HG02938 (cell line): ENCODE data around the gene RPP40.

Experiments
- ATAC-seq: cut with Tn5 transposase; IDR thresholded peaks from one replicate; pipeline ENCODE4 v1.9.1; 2021; ENCODE audit warnings: mild to moderate bottlenecking, moderate library complexity; ENCODE audit not compliant: unreplicated experiment

Gene RPP40

DNA sequence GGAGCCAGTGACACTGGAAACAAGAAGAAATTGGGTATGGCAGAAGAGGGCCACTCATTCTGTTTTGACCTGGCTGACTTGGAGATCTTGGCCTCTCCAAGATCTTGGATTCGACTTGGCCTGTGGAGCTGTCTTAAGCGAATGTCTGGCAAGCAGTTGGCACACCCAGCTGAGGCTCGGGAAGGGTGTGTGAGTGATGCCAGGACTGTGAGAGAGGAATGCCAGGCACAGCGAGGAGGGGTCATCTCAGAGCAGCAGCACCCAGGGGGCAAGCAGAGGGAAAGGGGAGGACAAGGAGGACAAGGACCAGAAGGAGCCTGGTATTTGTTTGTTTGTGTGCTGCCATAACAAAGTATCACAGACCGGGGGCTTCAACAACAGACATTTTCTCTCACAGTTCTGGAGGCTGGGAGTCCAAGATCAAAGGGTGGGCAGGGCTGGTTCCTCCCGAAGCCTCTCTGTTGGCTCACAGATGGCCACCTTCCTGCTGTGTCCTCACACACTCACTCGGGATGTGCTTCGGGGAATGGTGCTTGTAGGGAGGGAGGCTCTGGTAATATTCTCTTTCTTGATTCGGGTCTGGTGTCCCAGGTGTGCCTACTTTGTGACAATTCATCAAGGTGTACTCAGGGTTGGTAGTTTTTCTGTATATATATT lies 33.0 kb downstream of the RPP40 start:
- no peak for ATAC-seq

DNA sequence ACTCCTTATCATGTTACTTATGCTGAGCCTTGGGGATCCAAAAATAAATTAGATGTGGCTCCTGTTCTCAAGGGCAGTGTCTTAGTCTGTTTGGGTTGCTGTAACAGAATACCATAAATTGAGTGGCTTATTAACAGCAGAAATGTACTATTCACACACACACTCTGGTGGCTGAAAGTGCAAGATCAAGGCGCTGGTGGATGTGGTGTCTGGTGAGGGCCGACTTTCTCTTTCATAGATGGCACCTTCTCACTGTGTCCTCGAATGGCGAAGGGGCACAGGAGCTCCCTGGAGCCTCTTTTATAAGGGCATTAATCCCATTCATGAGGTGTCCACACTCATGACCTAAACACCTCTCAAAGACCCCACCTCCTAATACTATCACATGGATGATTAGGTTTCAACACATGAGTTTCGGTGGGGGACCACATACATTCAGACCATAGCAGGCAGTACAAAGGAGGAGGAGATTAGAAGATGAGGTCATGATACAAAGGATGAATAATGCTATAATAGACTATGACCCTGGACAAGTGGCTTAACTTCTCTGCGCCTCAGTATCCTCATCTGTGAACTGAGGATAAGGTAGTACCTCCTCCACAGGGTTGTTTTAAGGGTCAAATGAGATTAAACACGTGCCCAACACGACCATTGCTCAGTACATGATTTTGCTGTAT lies 34.1 kb downstream of the RPP40 start:
- no peak for ATAC-seq

DNA sequence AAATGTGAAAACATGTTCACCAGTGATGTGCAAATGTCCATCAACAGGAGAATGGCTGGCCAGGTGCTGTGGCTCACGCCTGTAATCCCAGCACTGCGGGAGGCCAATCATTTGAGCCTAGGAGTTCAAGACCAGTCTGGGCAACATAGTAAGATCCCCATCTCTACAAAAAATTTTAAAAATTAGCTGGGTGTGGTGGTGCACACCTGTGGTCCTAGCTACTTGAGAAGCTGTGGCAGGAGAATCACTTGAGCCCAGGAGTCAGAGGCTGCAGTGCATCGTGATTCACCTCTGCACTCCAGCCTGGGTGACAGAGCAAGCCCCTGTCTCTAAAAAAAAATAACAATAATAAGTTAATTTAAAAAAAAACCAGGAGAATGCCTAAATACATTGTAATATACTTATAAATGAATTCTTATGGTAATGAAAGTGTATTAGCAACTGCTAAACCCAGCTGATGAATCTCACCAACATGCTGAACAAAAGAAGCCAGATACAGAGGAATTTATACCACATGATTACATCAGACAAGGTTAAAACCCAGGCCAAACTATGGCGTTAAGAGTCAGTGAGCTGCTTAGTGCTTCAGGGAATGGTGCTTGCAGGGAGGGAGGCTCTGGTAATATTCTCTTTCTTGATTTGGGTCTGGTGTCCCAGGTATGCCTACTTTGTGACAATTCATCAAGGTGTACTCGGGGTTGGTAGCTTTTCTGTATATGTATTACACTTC lies 36.4 kb downstream of the RPP40 start:
- ATAC-seq, result no peak

DNA sequence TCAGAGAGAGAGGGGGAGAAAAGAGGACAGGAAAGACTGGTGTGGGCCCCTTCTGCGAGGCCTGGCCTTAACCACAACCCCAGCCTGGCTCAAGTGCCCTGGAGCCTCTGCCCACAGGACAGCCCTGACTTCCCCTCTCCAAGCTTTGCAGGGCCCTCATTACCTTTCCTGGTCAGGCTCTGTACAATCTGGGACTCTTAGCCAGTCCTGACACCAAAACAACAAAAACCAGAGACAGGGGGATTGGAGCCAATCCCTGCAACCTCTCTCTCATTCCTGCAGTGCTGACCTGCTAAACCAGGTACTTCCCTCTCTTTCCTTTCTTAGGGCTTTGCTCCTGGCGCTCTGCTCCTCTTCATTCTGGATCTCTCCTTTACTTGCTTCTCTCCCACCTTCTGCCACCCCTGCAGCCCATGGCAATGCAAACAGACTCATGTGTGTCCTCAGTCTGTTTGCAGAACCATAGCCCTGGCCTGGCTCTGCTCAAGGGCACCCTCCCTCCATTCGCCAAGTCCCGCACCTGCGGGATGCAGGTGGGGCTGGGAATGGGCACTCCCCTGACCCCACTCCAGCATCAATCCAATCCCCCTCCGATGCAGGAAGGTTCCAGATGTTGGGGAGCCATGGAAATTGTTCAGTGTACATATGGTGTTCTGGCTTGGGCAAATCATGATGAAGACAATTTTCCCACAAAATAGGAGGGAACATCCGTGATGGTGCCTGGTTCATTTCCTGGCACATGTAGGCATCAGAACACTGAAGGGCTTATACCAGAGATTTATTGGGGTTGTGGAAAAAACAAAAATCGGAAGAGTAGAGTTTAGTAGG lies 38.1 kb downstream of the RPP40 start:
- ATAC-seq, result no peak

DNA sequence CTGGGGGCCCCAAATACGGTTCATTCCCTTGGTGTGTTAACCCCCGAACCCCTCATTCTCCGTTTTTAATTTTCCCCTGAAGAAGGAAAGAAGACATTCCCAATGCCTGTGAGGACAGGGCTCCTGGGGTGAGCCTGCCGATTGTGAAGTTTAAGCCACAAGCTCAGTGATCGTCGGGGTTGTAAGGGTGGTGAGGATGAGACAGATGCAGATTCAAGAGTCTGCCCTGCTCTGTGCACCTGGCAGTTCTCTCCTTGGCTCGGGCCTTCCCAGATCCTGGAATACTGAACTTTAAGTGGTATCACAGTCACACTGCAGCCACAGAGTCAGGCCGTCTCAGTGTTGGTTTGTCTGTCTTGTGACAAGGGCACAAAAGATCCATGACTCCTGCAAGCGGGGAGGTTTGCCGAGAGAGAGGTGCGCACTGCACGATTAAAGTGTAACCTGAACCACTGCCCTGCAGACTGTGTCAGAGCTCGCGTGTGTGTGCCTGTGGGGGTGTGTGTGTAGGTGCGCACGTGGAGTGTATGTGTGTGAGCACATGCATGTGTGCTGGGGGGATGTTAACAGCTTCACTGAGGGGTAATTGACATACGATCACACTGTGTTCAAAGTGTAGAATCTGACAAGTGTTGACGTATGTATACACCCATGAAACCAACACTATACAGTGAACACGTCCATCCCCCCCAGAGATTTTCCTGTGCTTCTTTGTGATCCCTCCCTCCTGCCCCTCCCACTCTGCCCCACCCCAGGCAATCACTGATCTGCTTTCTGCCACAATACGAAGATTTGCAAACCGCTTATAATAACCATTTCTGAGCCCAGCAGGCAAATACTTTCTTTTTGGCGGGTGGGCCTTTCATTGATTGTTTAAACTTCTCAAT lies 38.9 kb downstream of the RPP40 start:
- no peak for ATAC-seq

DNA sequence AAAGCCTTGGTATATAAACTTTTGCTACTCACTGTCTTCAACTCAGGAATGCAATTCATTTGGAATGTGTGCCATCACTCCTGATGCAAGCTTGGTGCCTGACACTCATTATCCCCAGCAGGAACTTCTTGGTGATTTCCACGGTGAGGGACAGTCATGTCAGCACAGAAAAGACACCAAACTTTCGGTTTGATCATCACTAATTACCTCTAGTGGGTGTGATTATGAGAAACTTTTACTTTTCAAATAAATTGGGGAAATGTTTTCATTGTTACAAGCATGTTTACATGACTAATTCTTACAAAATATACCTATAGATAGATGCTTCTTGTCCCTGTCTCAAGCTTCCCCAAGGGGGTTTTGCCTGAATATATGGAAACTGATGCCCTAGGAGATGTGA lies 40.9 kb downstream of the RPP40 start:
- no peak for ATAC-seq

DNA sequence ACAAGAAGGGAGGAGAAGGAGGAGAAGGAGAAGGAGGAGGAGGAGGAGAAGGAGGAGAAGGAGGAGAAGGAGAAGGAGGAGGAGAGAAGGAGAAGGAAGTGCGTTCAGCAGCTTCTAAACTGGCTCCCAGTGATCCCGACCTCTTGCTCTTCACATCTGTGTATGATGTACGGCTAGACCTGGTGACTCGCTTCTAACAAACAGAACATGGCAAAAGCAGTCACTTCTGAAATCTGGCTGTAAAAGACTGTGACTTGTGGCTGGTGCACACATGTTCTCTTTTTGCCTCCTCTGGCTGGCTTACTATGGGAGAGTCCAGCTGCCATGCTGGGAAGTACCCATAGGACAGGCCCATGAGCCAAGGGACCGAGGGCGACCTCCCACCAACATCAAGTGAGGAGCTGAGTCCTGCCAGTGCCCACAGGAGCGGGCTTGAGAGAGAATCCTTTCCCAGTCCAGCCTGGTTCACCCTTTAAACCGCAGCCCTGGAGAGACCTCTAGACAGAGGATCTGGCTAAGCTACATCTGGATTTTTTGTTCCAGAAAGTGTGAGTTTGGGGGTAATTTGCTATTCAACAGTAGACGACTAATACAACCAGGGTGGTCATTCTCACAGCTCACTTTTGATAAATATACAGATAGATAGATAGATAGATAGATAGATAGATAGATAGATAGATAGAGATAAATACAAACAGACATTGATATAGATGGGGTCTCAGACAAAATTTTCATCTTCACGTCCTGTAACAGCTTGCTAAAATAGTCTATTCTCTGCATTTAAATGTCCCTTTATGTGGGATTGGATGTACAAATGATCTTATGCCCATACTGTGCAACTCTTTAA lies 42.3 kb downstream of the RPP40 start:
- ATAC-seq, result no peak

DNA sequence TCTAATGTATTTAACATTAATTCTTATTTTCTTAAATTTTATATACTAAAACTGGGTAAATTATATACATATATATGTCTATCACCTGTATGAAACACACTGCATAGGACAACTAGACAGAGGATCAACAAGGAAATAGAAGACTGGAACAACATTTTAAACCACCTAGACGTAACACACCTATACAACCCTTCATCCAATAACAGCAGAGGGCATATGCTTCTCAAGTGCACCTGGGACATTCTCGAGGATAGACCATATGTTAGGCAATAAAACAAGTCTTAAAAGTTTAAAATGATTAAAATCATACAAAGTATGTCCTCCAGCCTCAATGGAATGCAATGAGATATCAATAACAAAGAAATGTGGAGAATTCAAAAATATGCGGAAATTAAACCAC lies 45.2 kb downstream of the RPP40 start:
- no peak for ATAC-seq

DNA sequence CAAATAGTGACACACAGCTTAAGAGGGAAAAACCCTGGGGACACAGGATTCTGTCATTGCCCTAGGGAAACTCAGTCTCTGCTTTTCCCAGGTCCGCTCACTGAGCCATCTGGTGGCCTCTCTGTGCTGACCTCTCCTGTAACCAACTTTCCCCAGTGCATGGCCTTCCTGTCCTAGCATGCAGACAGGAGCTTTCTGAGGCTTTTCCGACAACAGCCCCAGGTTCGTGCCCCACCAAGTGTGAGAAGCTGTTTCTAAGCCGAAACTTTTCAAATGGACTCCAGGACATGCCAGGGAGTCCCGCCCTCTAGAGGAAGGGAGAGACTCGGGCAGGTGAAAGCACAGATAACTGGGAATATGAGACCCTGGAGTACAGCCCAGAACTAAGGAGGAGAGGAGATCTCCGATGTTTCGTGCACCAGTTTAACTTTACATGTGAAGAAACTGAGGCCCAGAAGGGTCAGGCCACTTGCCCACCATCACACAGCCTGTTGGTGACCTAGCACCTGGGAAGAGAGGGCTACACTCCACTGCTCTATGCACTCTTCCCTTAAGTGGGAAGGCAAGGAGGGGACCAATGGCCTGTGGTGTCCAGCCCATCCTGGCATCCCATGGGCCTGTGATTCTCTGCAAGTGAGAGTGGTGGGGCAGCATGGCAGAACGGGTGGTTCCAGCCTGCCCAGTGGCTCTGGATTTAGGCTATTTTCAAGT lies 46.2 kb downstream of the RPP40 start:
- ATAC-seq, result no peak

DNA sequence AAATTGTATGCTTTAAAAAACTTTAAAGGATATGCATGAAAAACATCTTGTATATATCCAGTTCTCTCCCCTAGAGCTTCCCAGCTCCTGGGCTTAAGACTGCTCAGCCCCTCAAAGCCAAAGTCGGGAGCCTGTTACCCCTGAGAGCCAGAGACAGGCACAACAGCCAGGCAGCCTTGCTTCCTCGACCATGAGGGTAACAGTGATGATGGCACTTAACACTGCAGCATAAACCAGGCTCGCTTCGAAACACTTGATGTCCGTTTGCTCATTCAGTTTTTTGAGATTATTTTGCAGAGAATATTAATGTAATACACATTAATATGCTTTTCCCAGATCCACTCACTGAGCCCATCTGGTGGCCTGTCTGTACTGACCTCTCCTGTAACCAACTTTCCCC lies 47.2 kb downstream of the RPP40 start:
- ATAC-seq, result no peak

DNA sequence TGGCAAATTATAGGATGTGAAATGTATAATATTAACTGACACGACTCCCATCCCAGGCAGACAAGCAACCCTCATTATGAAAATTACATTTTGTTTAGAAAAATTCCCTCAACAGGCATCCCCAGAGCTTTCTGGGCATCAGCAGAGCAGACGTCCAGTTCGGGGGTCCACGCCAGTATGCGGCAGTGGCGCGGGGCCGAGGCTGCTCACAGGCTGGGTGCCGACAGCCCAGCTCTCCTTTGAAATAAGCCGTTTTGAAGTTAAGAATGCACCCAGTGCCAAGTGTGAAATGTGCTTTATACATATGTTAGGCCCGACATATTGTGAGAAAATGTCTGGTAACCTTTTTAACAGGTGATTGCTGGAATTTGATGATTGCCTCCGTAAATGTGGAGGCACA lies 50.4 kb downstream of the RPP40 start:
- no peak for ATAC-seq

DNA sequence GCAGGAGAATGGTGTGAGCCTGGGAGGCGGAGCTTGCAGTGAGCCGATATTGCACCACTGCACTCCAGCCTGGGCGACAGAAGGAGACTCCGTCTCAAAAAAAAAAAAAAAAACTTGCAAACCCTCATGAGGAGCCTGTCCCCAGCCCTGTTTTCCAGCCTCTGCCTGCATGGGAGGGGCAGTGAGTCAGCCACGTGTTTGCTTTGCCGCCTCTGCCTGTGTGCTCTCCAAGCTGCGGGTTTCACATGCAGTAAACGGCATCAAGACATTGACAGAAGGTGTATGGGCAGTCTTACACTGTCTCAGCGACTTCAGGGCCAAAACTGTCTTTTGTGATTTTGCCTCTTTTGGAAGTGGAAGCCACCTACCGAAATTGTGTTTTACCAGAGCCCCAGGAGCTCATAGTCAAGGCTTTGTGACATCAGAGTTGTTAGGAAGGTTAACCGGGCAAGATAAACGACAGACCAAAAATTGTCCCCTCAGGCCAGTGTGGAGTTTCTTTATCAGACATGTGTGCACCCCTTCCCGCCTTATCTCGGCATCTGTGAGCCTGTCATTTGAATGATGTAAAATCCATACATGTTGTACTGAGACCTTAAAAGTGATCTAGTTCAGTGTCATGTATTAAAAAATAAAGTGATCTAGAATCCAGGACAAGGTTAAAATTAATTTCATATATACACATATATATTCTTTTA lies 52.9 kb downstream of the RPP40 start:
- no peak for ATAC-seq

DNA sequence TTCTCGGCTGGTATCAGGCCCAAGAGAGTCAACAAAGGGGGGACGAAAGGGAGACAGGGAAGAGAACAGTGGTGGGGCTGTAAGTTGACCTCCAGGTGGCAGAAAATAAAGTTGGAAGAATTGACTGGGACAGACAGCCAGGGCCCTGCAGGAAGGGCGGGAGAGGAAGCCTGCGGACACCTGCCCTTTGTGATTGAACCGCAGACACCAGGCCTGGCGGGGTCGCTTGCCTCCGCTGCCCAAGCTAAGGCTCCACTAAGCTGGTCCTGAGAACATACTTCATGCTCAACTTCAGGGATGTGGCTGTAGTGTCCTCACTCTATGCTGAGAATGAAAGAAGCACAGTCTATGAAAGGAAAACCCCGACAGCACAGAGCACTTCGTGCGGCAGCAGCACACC lies 53.8 kb downstream of the RPP40 start:
- no peak for ATAC-seq

DNA sequence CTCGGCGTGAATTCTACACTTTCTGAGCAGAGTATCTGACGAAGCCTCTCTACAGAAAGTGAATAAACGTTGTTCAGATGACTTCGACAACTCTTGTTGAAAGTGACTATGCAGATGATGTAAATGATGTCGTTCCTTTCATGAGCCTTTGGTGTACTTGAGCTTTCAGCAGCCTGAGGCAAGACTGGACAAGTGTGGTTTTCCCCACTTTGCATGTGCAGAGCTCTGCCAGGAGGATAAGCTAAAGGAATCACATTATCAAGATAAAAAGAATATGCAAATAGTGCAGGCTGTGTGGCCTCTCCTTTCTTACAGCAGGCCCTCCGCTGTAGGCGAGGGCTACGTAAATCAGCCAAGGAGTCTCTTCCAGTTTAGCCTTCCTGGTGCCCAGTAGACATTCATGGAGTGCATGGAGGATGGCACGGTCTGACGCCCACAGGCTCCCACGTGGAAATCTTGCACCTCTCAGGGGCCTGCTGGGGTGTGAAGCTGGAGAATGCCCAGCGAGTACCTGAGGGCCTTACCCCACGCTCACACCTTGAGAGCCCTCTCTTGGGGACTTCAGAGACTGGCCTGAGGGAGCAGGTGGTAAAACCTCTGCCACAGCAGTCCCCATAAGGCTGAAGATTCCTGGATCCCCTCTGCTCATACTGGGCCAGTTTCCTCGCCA lies 54.9 kb downstream of the RPP40 start:
- ATAC-seq, result no peak

DNA sequence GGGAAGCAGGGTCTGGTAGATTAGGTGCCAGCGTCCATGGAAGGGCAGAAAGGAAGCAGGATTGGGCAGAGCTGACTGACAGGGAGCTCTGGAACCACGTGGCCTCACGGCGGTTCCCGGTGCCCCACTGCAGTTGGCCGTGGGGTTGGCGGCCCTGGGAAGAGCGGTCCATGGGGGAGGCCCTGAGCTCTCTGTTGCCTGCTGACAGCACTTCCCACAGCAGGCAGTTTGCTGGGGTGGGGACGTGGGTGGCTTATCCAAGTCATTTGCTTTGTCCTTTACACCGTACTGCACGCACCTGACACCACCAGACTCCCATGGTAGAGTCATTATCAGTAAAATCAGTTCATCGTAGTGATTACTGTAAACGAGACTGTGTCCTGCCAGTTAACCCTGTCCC lies 56.1 kb downstream of the RPP40 start:
- no peak for ATAC-seq

DNA sequence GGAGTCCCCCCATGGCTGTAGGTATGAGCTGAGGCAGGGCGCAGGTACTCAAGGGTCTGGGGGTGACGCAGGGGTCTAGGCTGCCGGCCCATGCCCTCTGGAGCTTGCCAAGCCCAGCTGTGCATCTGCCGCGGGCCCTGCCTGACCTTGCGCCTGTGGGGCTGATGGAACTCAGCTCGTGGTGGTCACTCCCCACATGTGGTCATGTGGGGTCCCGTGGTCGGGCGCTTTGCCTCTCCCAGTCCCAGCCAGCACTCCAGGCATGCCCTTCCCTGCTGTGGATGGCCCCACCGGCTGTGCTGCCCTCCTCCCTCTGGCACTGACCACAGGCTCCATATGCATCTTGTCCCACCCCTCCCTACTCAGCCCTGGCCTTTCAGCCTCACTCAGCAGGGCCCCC lies 57.3 kb downstream of the RPP40 start:
- ATAC-seq, result no peak
